GM10266 (cell line): Measurements from ENCODE around the gene HDDC2.
"Not testable (repeated sequence)": the region's sequence is repeated elsewhere in the genome, so short reads cannot be mapped to it uniquely, and the experiment has no call there.

Experiments used
- DNase-seq: peaks from one replicate; pipeline ENCODE4 v3.0.0; 2012; ENCODE audit errors: extremely low spot score
- TF ChIP-seq, protein P1 (sequence below): IDR thresholded peaks from 2 replicates; pipeline ENCODE4 v1.5.1; 2012; ENCODE audit warnings: mild to moderate bottlenecking, low read depth; ENCODE audit not compliant: control insufficient read depth, insufficient read depth; ENCODE audit errors: missing control alignments

The HDDC2 gene

DNA sequence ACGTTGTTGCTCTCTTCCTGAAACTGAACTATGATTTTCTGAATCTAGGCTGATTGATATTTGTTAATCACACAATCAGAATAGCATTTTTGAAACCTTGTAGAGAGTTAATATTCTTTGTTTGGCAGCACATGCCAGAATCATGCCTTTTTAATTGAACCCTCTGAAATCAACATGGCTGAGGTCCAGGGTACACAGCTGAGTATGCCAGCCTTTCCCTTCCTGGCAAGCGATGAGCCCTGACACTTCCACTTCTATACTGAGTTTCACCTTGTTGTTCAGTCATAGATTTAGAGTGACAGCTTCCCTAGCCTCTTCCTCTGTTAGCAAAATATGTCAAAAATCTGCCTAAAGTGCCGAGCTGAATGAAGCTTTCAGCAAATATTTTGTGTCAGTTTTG lies 6.8 kb downstream of the HDDC2 start:
- DNase-seq: no peak
- TF ChIP-seq, protein P1, sequence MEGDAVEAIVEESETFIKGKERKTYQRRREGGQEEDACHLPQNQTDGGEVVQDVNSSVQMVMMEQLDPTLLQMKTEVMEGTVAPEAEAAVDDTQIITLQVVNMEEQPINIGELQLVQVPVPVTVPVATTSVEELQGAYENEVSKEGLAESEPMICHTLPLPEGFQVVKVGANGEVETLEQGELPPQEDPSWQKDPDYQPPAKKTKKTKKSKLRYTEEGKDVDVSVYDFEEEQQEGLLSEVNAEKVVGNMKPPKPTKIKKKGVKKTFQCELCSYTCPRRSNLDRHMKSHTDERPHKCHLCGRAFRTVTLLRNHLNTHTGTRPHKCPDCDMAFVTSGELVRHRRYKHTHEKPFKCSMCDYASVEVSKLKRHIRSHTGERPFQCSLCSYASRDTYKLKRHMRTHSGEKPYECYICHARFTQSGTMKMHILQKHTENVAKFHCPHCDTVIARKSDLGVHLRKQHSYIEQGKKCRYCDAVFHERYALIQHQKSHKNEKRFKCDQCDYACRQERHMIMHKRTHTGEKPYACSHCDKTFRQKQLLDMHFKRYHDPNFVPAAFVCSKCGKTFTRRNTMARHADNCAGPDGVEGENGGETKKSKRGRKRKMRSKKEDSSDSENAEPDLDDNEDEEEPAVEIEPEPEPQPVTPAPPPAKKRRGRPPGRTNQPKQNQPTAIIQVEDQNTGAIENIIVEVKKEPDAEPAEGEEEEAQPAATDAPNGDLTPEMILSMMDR: no peak

DNA sequence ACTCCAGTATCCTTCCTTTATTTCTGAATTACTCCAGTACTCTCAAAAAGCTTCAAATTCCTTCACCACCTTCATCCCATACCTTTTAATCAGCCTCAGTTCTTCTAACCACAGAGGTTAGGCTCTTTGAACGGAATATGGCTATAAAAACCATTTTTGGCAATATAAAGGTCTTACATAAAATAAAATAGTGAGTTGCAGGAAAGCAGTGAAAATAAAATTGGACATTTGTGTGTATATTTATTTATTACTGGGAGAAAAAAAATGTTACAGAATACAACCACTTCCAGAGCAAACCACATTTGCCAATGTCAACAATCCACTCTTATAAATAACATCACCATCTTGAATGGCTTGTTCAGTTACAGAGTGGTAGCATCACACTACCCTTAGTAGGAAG lies 7.7 kb downstream of the HDDC2 start:
- TF ChIP-seq, protein P1: no peak
- no peak for DNase-seq

DNA sequence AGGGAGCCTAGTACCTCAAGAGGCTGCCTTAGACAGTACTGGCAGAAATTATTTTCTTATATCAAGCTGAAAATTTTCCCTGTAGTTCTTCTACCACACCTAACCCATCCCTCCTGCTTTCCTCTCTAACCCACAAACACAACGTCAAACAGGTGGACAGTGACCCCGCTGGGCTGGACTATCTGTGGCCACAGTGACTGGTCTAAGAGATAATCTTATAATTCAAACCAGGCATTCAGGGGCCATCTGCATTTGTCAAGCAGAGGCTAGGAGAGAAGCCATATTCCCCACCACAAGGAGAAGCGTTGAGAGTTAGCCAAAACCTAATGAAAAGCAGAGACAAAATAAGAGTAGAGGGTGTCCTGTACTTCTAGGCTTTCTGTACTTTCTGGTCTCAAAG lies 8.2 kb downstream of the HDDC2 start:
- TF ChIP-seq, protein P1: no peak
- DNase-seq: no peak

DNA sequence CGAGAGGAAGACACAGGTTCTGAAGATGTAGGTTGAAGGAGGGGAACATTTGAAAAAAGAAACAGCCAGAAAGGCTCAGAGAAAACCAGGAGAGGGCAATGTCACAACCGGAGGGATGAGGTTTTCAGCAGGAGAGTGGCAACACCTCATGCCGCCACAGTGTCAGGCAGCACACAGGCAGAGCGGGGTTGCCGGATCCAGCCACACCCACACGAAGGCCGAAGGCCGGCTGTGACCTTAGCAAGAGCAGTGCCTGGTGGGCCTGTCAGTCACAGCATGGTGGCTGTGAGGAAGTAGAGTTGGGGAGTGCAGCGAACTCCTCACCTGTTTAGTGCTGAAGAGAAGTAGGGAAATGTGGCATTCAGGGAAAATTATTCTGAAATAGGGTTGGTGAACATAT lies 14.0 kb downstream of the HDDC2 start:
- TF ChIP-seq, protein P1: no peak

DNA sequence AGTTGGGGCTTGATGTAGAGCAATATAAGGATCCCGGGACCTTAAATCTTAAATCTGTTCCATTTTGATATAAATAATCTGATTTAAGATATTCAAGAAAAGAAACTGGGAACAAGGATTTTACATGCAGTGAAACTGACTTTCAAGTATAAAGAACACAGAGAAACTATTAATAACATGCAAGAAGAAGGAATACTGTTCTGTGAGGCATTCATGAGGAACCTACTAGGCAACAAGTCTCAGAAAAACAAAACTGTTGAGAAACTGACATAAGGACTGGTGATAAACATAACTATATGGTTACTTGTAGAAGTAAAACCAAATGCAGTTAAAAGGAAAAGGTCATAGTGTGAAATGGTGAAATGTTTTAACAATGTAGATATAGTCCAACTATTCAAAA lies 15.8 kb downstream of the HDDC2 start:
- TF ChIP-seq, protein P1: no peak
- DNase-seq: no peak

More for the DNA sequence above, 14.0 kb downstream of the HDDC2 start:
- no peak for DNase-seq

DNA sequence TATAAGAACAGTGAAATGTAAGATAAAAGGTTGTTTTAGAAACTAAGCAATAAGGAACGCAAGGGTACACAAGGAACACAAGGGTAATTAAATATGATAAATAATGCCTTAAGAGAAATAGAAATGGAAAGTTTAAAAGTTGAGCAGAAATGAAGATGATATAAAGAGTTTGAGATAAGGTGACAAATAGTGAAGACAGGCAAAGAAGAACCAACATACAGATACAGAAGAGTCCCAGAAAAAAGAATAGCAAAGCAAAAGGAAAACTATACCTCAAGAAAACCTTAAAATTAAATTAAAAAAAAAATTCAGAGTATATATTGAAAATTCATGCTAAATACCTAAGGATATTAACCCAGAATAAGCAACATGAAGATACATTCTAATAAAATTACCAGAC lies 16.4 kb downstream of the HDDC2 start:
- TF ChIP-seq, protein P1: no peak
- no peak for DNase-seq

DNA sequence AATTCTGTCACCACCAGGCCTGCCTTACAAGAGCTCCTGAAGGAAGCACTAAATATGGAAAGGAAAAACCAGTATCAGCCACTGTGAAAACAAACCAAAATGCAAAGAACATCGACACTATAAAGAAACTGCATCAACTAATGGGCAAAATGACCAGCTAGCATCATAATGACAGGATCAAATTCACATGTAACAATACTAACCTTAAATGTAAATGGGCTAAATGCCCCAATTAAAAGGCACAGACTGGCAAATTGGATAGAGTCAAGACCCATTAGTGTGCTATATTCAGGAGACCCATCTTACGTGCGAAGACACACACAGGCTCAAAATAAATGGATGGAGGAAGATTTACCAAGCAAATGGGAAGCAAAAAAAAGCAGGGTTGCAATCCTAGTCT lies 19.3 kb downstream of the HDDC2 start:
- not testable (repeated sequence) for DNase-seq

DNA sequence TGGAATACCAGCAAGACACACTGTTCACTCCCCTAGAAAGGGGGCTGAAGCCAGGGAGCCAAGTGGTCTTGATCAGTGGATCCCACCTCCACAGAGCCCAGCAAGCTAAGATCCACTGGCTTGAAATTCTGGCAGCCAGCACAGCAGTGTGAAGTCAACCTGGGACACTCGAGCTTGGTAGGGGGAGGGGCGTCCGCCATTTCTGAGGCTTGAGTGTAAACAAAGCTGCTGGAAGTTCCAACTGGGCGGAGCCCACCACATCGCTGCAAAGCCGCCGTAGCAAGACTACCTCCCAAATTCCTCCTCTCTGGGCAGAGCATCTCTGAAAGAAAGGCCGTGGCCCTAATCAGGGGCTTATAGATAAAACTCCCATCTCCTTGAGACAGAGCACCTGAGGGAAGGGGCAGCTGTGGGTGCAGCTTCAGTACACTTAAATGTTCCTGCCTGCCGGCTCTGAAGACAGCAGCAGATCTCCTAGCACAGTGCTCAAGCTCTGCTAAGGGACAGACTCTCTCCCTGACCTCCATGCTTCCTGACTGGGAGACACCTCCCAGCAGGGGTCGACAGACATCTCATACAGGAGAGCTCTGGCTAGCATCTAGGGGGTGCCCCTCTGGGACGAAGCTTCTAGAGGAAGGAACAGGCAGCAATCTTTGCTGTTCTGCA lies 21.3 kb downstream of the HDDC2 start:
- DNase-seq: not testable (repeated sequence)
